Hindlimb muscle (tissue), 1 donor: ENCODE results near the gene FLT4. TPM values are rescaled to one million over a fixed set of nuclear protein-coding genes. Genes with fewer than 3 reads are reported as not detected.

ENCODE experiments used
- DNase-seq: peaks from one replicate; pipeline ENCODE4 v3.0.0-alpha.2; 2013
- polyA plus RNA-seq: library from polyadenylated mRNA; unstranded; fragments of 120-200 nt; gene quantifications from one replicate; pipeline ENCODE4 v1.2.1, GENCODE V29; 2013; ENCODE audit not compliant: insufficient read length

Gene FLT4
- polyA plus RNA-seq, 1 donor: 9.2 TPM

DNA sequence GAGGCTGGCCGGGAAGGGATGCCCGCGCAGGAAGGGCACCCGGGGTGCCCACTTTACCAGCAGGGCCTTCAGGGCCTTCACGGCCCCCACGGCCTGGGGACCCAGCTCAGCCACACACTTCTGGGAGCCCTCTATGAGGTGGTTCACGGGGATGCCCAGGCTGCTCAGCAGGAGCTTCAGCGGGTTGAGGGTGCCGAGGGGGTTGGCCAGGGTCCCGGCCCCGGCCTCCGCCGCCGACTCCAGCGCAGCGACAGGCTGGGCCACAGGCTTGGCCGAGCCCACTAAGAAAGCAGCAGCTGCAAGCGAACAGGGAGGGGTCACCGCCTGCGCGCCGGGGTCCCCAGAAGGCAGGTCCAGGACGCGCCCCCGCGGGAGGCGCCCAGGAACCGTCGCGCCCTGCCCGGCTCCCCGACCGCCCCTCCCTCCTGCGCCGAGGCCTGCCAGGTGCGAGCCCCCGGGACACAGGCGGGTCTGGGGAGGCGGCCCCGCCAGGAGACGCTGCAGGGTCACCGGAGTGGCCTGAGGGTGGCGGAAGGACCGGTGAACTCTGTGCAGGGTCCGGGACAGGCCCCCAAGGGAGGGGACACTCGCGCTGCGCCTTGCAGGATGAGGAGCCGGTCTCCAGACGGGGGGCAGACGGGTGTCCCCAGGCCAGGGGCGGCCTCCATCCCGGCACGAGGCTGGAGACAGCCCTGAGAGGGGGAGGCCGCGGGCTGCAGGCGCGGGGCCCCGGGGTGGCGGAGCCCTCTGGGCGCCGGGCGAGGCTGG is 58.7 kb downstream of the FLT4 start:
- DNase-seq: no peak

DNA sequence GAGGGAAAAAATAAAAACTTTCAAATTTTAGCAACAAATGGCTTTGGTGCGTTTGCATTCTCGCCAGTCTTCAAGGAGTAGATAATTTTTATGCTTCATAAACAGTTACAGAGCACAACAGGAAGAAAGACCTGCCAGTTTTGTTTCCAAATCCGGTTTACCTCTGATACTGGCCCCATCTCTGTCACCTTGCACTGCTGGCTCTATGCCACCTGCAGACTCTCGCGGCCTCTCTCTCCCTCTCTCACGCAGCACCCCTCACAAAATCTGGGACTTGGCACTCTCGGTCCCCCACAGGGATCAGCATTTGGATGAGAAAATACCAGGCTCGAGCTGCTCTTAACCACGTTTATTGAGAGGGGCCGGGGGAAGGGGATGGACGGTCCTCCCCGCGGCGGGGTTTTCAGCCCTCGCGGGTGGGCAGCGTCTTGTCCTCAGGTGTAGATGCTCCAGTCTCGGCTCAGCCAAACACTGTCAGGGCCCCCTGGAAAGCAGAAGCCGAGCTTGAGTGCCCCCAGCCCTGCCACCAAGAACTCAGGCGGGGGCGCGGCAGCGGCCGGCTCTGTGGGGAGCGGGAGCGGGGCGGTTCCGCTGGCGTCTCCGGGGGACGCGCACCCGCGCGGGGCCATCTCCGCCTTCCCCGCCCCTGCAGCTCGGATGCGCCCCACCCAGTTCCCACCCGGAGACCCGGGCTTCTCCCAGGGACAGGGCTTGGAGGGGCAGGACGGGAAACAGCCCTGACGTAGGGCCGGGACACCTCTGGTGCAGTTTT is 59.4 kb downstream of the FLT4 start:
- no peak for DNase-seq

DNA sequence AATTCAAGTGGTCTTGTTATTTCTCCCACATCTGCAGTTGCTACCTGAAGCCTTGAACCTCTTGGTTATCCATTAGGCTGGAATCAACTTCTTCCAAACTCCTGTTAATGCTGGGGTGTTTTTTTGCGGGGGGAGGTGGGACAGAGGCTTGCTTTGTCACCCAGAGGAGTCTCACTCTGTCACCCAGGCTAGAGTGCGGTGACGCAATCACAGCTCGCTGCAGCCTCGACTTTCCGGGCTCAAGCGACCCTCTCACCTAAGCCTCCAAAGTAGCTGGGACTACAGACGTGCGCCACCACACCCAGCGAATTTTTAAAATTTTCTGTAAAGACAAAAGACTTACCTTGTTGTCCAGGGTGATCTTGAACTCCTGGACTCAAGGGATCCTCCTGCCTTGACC is 62.5 kb downstream of the FLT4 start:
- no peak for DNase-seq

DNA sequence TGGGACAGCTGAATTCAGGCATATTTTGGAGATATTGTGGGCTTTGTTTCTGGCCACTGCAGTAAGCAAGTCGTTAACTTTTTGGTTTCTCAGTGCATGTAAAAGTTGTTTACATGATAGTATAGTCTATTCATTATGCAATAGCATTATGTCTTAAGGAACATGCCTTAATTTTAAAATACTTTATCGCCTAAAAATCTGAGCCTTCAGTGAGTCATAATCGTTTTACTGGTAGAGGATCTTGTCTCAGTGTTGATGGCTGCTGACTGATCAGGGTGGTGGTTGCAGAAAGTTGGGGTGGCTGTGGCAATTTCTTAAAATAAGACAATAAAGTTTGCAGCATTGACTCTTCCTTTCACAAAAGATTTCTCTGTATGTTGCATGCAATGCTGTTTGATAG is 63.2 kb downstream of the FLT4 start:
- no peak for DNase-seq

DNA sequence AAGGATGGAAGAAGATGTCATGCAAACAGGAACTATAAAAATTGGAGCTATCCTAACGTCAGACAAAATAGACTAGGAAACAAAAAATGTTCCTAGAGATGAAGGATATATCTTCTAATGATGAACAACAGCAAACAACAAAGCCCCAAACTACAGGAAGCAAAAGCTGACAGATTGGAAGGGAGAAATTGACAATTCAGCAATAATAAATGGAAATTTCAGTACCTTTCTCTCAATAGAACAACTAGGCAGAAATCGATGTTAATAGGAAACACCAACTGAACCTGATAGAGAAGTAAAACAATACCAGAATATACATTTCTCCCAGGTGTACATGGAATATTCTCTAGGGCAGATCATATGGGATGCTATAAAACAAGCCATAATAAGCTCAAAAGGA is 65.7 kb downstream of the FLT4 start:
- DNase-seq: no peak

DNA sequence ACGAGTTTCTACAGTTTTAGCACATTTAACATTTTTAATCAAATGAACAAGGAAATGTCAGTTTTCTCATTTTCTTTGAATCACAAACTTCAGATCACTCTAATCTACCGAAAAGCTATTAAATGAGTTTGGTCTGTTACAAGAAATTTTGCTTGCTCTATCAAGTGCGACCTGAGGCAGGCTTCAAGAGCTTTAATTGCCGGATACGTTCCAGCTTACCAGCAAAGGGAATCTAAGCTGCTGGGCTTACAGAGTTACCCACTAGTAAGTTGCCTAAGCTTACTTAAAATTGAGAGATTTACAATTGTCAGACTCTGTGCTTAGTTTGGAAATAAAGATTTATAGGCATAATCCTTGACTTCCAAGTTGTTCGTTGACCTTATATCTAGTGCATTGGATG is 68.7 kb downstream of the FLT4 start:
- DNase-seq: no peak

DNA sequence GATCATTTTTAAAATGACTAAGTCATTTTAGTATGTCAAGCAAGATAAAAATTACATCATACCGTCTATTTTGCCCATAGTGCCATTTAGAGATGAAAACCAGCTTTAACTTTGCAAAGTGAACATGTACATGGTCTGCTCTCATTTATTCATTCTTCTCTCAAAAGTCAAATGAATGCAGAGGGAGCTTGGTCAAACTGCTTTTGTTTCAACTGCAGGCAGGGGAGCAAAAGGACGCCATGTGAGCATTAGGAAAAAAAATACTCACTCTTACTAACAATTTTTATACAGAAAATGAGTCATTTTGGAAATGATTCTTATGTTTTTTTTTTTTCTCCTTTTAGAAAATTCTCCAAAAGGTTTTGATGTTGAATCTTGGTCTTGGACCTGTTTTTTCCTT is 73.8 kb downstream of the FLT4 start:
- no peak for DNase-seq

DNA sequence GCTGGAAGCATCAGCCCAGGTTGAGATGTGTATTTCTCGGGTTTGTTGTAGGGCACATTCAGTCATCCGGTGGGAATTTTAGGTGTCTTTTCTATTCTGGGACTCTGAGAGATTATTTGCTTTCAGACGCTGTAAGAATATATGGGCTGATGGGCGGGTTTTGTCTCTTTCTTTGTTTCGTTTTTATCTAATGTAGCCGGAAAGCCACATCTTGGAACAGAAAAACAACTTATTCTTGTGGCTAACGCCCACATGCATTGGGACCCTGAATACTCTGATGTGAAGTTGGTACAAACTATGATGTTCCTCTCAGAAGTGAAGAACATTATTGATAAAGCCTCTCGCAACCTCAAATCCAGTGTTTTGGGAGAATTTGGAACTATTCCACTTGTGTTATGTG is 80.5 kb downstream of the FLT4 start:
- DNase-seq: no peak

DNA sequence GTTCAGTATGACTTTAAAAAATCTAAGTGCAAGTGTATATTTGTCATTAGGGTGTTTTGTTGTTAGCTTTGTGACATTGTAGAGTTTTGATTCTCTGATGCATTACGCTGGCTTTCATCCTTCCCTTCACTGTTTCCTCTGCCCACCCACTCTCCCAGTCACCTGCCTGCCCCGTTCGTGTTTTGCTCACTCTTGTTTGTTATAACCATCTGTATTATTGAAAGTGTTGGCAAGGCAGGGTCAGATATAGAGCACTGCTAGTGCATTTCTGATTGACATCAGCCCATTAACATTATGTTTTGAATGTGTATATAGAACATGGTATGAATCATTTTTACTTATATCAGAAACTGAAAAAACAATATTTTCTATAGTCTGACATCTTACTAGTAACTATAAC is 85.4 kb downstream of the FLT4 start:
- DNase-seq: no peak

DNA sequence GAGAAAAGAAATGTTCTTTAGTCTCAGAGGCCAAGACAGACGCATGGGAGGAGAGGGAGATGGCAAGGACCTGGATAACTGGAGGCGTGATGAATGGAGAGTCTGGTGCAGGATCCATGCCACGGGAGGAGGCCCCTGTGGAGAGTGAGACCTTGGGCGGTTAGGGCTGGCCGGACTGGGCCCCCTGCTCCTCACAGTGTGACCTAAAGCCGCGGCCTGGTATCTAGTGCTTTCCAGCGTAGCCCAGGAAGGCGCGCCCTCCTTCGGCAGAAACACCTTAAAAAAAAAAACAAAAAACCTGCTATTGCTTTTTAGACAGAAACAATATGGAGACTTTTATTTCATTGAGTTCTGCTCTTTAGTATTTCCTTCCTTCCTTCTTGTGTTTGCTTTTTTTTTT is 91.2 kb downstream of the FLT4 start:
- DNase-seq: no peak

DNA sequence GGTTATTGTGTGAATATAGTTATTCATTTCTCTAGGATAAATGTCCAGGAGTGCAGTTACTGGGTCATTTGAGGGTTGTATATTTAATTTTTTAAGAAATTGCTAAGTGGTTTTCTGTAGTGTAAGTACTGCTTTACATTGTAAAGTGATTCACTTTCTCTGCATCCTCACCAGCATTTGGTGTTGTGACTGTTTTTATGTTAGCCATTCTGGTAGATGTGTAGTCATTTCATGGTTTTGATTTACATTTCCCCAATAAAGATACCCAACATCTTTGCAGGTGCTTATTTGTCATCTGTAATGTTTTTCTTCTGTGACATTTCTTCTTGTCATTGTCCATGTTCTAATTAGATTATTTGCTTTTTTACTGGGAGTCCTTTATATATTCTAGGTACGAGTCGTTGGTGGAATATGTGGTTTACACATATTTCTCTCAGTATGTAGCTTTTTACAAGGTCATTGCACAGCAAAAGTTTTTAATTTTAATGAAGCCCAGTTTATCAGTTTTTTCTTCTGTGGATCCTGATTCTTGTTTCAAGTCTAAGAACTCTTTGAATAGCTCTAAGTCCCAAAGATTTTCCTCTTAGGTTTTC is 92.1 kb downstream of the FLT4 start:
- DNase-seq: no peak

DNA sequence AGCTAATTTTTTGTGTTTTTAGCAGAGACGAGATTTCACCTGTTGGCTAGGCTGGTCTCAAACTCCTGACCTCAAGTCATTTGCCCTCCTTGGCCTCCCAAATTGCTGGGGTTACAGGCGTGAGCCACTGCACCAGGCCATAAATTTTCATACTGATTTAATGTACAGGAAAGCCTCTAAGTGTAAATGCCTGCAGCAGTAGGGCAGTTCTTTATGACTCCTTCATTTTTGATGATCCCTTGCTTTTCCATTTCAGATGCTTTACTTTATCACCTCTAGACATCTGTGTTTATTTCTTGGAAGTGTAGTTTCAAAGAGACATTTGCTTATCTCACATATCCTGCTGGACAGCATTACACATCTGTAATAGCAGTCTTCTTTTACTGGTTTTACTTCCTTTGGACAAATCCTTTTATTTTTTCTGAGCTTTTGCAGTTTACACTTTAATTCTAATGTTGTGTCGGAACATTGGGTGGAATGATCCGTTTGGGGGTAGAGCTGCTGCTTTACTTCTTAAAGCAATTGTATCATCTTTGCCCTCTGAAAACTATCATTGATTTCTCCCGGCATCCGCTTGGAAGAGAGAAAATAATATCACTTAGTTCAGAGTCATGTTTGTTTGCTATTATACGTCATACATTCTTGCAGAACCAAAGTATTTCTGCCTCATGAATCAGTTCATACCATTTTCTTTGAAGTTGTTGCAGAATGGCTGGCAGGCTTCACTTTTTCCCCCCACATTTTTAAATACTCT is 94.1 kb downstream of the FLT4 start:
- DNase-seq: no peak

DNA sequence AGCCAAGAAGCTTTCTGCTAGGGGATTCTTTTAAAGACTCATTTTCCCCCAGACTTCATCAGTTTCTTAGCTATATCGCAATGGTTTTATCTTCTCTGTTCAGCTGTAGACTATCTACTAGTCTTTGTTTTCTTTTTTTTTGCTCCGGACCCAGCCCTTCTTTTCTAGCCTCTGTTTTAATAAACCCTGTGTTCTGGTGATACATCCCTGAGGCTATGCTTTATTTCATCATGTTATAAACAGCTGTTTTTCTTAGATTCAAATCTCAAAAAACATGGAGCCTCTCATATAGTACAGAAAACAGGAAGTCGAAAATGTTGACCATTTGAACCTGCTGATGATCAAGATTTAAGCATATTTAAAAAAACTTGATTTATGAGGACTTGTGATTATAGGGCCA is 95.9 kb downstream of the FLT4 start:
- DNase-seq: no peak

Other genes starting within 250 kb of the FLT4 start
- gene CNOT6, start 155.2 kb downstream of the FLT4 start, polyA plus RNA-seq: 23.8 TPM
- 1.8 TPM for gene SCGB3A1, start 58.1 kb downstream of the FLT4 start, polyA plus RNA-seq
- not detected for gene OR2Y1, start 90.5 kb upstream of the FLT4 start, polyA plus RNA-seq
- 79.6 TPM for gene MGAT1, start 153.2 kb upstream of the FLT4 start, polyA plus RNA-seq
- gene ZFP62, start 211.7 kb upstream of the FLT4 start, polyA plus RNA-seq: 23.3 TPM
- not detected for gene BTNL8, start 249.6 kb upstream of the FLT4 start, polyA plus RNA-seq